Occipital lobe (tissue), 2 donors: ENCODE results near the gene STX2. TPM values are rescaled to one million over a fixed set of nuclear protein-coding genes. Genes with fewer than 3 reads are reported as not detected.

Experiments used
- small RNA-seq: library from RNA; depleted of rRNA; stranded (forward); fragments of <200 nt; gene quantifications from one replicate; pipeline ENCODE3, GENCODE V24; 2014
- total RNA-seq: library from RNA; depleted of rRNA; stranded (reverse); fragments of >200 nt; gene quantifications from one replicate; pipeline ENCODE4 v1.2.3, GENCODE V29; 2014

The STX2 gene
- total RNA-seq, 1 donor from 2014 or later, result 27.3 TPM

Small RNA genes within 50 kb of the gene (small RNA-seq; reads per million reads assigned to genes)
- gene RNU6-1077P, result not detected

Other genes with a start within 250 kb of the STX2 start
- 39.5 TPM for gene RIMBP2, start 123.0 kb downstream of the STX2 start, total RNA-seq
- gene RAN, start 32.8 kb upstream of the STX2 start, total RNA-seq, result 323 TPM
- 1.9 TPM for gene ADGRD1, start 114.7 kb upstream of the STX2 start, total RNA-seq